Measurements from ENCODE around the gene PIP5K1B.

- TF ChIP-seq CTCF (IDR thresholded peaks at IDR 0.05) = no peak
- no peak for TF ChIP-seq POLR2A (IDR thresholded peaks at IDR 0.05)
These were observed 236.9 kb downstream of the PIP5K1B start for GRCh38 chr9:68941780-68942459.
